Panc1 (cell line): Measurements from ENCODE around the gene AIRE. TPM values are rescaled to one million over a fixed set of nuclear protein-coding genes. Genes with fewer than 3 reads are reported as not detected.

ENCODE experiments used
- ATAC-seq: fragments of 200-7000 bp; cut with Tn5 transposase; 2 replicates; pipeline ENCODE4 v1.9.1; 2020; ENCODE audit warnings: mild to moderate bottlenecking, moderate library complexity
- BruUV-seq: library from RNA; stranded (reverse); fragments of 400-500 nt; replicated peaks from 2 replicates; lab custom pipeline; 2021; lab: Mats Ljungman, UMichigan
- CTCF ChIA-PET: fragments of 300-600 bp; sonication (Branson Sonifier 250); formaldehyde crosslinking; loops from one replicate; lab custom pipeline; 2022; ENCODE audit warnings: antibody characterized with exemption; lab: Charles Lee
- POLR2A ChIA-PET: fragments of 300-600 bp; sonication (Branson Sonifier 250); formaldehyde crosslinking; loops from one replicate; lab custom pipeline; 2022; ENCODE audit warnings: antibody characterized with exemption; lab: Charles Lee
- DNase-seq: peaks from one replicate; pipeline ENCODE4 v3.0.0-alpha.2; 2010; ENCODE audit warnings: low read depth, low spot score
- H3K27ac ChIP-seq: 2 replicates; pipeline ENCODE4 v1.5.1; 2011; ENCODE audit warnings: mild to moderate bottlenecking, low read length, inconsistent platforms
- H3K27me3 ChIP-seq: fragments of 200-500 bp; sonication (Bioruptor generic); 2 replicates; pipeline ENCODE4 v1.6.0; 2014; ENCODE audit warnings: low read length, inconsistent platforms; ENCODE audit not compliant: control insufficient read depth, insufficient read depth
- H3K36me3 ChIP-seq: fragments of 200-500 bp; sonication (Bioruptor generic); 2 replicates; pipeline ENCODE4 v1.5.1; 2014; ENCODE audit warnings: inconsistent platforms, mild to moderate bottlenecking, low read length, moderate library complexity; ENCODE audit not compliant: control insufficient read depth, insufficient read depth
- H3K4me1 ChIP-seq: 2 replicates; pipeline ENCODE4 v1.5.1; 2011; ENCODE audit warnings: inconsistent platforms, mild to moderate bottlenecking, low read length, moderate library complexity; ENCODE audit not compliant: control insufficient read depth, insufficient read depth
- H3K4me3 ChIP-seq, 2 experiments: 2 replicates each; pipeline ENCODE4 v1.5.1; 2011 to 2012; ENCODE audit warnings: low read depth in 2 of 2, low read length in 2 of 2, mild to moderate bottlenecking in 2 of 2, inconsistent platforms in 1 of 2, moderate library complexity in 1 of 2
- H3K9me3 ChIP-seq: fragments of 200-500 bp; sonication (Bioruptor generic); 2 replicates; pipeline ENCODE4 v1.5.1; 2014; ENCODE audit warnings: low read depth, mild to moderate bottlenecking, inconsistent platforms, low read length, moderate library complexity; ENCODE audit not compliant: control insufficient read depth, insufficient read depth
- CTCF ChIP-seq: fragments of 450-650 bp; IDR thresholded peaks from 2 replicates; pipeline ENCODE4 v1.5.1; 2017; ENCODE audit warnings: mild to moderate bottlenecking
- POLR2AphosphoS5 ChIP-seq: IDR thresholded peaks from 2 replicates; pipeline ENCODE4 v1.6.1; 2012; ENCODE audit warnings: mild to moderate bottlenecking, low read depth, low read length, moderate library complexity
- SIN3A ChIP-seq: IDR thresholded peaks from 2 replicates; pipeline ENCODE4 v1.6.1; 2012; ENCODE audit warnings: low read depth, mild to moderate bottlenecking, low read length, moderate library complexity, borderline replicate concordance; ENCODE audit not compliant: insufficient read depth
- TCF7L2 ChIP-seq: IDR thresholded peaks from 2 replicates; pipeline ENCODE4 v1.6.1; 2011; ENCODE audit warnings: mild to moderate bottlenecking, low read depth, low read length, inconsistent platforms
- in situ Hi-C: cut with HindIII; loops from 2 replicates; pipeline ENCODE4 v1.10.0; 2016; ENCODE audit warnings: low sequenced_read_pairs, low pct_unique_long_range_greater_than_20kb
- intact Hi-C: fragments of 100-400 bp; cut with micrococcal nuclease; formaldehyde crosslinking; loops from one replicate; pipeline ENCODE4 v1.10.0; 2022; ENCODE audit not compliant: unreplicated experiment
- total RNA-seq: library from RNA; stranded (reverse); gene quantifications from one replicate; pipeline ENCODE4 v1.2.1, GENCODE V29; 2021; ENCODE audit not compliant: unreplicated experiment
- TF ChIP-seq, protein P1 (sequence below), 2 experiments: IDR thresholded peaks; 2 replicates each; pipeline ENCODE4 v1.6.1; 2011 to 2012; ENCODE audit warnings: low read depth in 2 of 2, control low read depth in 1 of 2, low read length in 1 of 2, mild to moderate bottlenecking in 1 of 2, moderate library complexity in 1 of 2; ENCODE audit not compliant: insufficient read depth in 1 of 2

AIRE gene
- total RNA-seq, 1 experiment from 2014 or later, result not detected

DNA sequence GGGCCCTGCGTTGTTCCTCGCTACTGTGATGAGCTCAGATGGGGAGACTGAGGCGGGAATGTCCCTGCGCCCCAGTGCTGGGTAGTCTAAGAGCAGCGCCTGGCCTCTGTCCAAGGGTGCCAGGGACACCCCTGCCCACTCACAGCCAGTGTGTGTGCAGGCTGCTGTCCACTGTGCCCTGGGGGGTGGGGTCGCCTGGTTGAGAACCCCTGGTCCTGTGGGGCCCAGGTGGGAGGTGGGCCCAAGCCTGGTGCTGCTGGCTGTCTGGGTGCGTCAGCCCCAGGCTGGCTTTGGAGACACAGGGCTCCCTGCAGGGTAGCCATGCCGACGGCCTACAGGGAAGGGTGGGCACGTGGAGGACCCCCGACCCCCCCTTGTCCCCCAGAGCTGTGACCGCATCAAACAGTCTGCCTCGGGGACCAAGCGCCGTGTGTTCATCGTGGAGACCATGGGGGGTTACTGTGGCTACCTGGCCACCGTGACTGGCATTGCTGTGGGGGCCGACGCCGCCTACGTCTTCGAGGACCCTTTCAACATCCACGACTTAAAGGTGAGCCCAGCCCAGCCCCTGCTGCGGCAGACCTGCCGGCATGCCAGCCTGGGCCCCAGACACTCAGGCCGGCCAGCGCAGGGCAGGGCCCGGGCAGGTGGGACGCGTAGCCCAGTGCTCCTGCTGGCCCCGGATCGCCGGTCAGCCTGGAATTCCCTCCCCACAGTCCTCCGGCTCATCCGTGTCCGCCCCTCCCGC is 38.6 kb downstream of the AIRE start:
- no TSS peak for BruUV-seq
- no peaks in the 10 kb centered on the region for H3K27me3 ChIP-seq
- no peak overlapping the region for H3K4me3 ChIP-seq
- ChIA-PET POLR2A (no interaction called here), CTCF (no interaction called here)
- H3K27ac ChIP-seq, result no peak overlapping the region
- TF ChIP-seq SIN3A (no peak), POLR2AphosphoS5 (no peak), TCF7L2 (no peak), CTCF (no peak)
- TF ChIP-seq, protein P1, sequence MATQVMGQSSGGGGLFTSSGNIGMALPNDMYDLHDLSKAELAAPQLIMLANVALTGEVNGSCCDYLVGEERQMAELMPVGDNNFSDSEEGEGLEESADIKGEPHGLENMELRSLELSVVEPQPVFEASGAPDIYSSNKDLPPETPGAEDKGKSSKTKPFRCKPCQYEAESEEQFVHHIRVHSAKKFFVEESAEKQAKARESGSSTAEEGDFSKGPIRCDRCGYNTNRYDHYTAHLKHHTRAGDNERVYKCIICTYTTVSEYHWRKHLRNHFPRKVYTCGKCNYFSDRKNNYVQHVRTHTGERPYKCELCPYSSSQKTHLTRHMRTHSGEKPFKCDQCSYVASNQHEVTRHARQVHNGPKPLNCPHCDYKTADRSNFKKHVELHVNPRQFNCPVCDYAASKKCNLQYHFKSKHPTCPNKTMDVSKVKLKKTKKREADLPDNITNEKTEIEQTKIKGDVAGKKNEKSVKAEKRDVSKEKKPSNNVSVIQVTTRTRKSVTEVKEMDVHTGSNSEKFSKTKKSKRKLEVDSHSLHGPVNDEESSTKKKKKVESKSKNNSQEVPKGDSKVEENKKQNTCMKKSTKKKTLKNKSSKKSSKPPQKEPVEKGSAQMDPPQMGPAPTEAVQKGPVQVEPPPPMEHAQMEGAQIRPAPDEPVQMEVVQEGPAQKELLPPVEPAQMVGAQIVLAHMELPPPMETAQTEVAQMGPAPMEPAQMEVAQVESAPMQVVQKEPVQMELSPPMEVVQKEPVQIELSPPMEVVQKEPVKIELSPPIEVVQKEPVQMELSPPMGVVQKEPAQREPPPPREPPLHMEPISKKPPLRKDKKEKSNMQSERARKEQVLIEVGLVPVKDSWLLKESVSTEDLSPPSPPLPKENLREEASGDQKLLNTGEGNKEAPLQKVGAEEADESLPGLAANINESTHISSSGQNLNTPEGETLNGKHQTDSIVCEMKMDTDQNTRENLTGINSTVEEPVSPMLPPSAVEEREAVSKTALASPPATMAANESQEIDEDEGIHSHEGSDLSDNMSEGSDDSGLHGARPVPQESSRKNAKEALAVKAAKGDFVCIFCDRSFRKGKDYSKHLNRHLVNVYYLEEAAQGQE (IDR thresholded peaks at IDR 0.05; ENCODE audit: insufficient read depth in 1 of 2, low read depth in 2 of 2, low read length in 1 of 2), result no peak
- in situ Hi-C loops, result no loop called here
- ATAC-seq (no peak), DNase-seq (no peak)
- no peaks in the 10 kb centered on the region; the same call in 1 of the 2 replicates for H3K4me1 ChIP-seq
- no peaks in the 10 kb centered on the region for H3K9me3 ChIP-seq
- intact Hi-C loops, result no loop called here
- no peaks in the 10 kb centered on the region for H3K36me3 ChIP-seq

DNA sequence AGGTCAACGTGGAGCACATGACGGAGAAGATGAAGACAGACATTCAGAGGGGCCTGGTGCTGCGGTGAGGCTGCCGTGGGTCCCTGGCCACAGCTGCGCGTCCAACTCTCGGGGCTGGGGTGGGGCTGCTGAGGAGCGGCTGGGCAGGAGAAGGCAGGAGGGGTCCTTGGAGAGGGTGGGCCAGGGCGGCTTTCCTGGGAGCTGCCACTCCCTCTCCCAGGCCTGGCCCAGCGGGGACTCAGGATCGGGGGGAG is 39.1 kb downstream of the AIRE start:
- TF ChIP-seq, protein P1 (IDR thresholded peaks at IDR 0.05; ENCODE audit: insufficient read depth in 1 of 2, low read depth in 2 of 2, low read length in 1 of 2), result no peak
- TF ChIP-seq POLR2AphosphoS5 (no peak), SIN3A (no peak)
- ATAC-seq (no peak), DNase-seq (no peak)
- ChIA-PET POLR2A (no interaction called here), CTCF (no interaction called here)
- in situ Hi-C loops (no loop called here), intact Hi-C loops (no loop called here)
- no peaks in the 10 kb centered on the region for H3K9me3 ChIP-seq
- H3K4me3 ChIP-seq, result no peak overlapping the region
- no TSS peak for BruUV-seq
- H3K4me1 ChIP-seq, result no peaks in the 10 kb centered on the region; the same call in 1 of the 2 replicates
- H3K27me3 ChIP-seq, result no peaks in the 10 kb centered on the region
- no peaks in the 10 kb centered on the region for H3K36me3 ChIP-seq
- no peak overlapping the region for H3K27ac ChIP-seq
